Measurements from ENCODE around the gene MRPL27. TPM values are rescaled to one million over a fixed set of nuclear protein-coding genes. Genes with fewer than 3 reads are reported as not detected.

MRPL27 gene
- total RNA-seq, 1 donor from 2014 or later, result 38.7 TPM

DNA sequence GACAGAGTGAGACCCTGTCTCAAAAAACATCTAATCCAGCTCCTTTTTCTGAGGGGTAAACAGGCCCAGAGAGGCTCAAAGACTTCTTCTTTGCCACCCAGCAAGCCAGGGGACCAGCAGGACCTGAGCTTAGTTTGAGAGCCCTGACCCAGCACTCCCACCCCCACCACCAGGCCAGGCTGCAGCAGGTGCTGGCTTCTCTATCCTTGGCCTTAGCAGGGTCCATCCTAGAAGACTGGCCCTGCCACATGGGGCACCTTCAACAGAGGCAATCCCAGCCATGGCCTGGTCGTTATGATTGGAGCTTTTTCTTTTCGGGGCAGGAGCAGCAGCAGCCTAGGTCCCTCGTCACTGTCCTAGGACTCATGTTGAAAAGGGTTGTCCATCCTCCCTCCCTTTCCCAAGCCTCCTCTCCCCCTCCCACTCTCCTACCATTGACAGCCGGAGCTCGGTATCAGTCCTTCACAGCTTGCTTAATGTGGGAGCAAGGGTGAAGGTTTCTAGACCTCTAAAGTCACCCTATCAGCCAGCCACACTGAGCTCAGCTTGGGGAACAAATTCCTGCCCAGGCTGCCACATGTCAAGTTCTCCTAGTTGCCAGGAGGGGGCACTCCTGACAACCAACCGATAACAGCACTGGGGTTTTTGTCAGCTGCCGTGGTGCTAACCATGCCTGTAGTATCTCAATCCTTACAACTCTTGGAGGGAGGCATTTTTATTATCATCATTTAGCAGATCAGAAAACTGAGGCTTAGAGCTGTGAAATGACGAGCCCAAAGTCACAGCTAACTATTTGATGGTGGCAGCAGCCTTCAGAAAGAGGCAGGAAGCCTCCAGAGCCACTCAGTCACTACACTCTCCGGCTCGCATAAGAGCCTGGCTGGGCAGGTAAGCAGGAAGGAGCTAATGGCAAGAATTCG lies 11.2 kb downstream of the MRPL27 start:
- peak; percentile 63 to 76 for DNase-seq (ENCODE audit: low spot score in 2 of 2)
- FAIRE-seq, result no peak

- DNase-seq (ENCODE audit: low spot score in 2 of 2) (no peak), FAIRE-seq (no peak)
Observed at GRCh38 chr17:50360486-50361115, 12.4 kb downstream of the MRPL27 start.

GRCh38 chr17:50359998-50360461 lies 13.0 kb downstream of the MRPL27 start:
- FAIRE-seq, result no peak
- no peak for DNase-seq (ENCODE audit: low spot score in 2 of 2)

- FAIRE-seq, result no peak
Observed at GRCh38 chr17:50359005-50359699, 13.8 kb downstream of the MRPL27 start.

GRCh38 chr17:50358177-50358576 lies 14.8 kb downstream of the MRPL27 start:
- FAIRE-seq (no peak), DNase-seq (ENCODE audit: low spot score in 2 of 2) (no peak)

More at GRCh38 chr17:50359005-50359699, 13.8 kb downstream of the MRPL27 start:
- no peak for DNase-seq (ENCODE audit: low spot score in 2 of 2)

DNA sequence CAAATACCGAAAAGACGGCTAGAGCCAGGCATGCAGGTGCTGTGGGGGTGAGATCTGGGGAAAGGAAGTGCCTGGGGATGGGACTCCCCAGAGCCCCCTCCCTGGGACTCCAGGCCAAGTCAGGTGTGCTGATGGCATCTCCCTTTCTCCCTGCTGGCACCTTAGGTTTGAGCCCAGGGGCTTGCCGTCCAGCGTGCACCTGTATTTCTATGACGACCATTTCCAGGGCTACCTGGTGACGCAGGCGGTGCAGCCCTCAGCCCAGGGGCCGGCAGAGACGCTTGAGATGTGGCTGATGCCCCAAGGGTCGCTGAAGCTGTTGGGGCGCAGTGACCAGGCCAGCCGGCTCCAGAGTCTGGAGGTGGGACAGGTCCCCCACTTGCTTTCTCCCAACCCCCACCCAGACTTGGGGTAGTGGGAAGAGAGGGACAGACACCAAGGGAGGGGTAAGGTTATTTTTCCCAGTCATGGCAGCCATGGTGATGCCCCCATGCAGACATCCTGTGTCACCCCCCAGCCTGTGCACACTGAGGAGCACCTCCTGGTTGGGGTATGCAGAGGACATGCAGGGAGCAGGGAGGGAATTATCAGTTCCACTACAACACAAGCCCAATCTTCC lies 16.0 kb downstream of the MRPL27 start:
- FAIRE-seq, result no peak

GRCh38 chr17:50356418-50356817 lies 16.6 kb downstream of the MRPL27 start:
- DNase-seq (ENCODE audit: low spot score in 2 of 2) (no peak), FAIRE-seq (no peak)

More for the DNA sequence above, 16.0 kb downstream of the MRPL27 start:
- no peak for DNase-seq (ENCODE audit: low spot score in 2 of 2)

- DNase-seq (ENCODE audit: low spot score in 2 of 2) (no peak), FAIRE-seq (no peak)
Observed at GRCh38 chr17:50355701-50356341, 17.2 kb downstream of the MRPL27 start.

DNA sequence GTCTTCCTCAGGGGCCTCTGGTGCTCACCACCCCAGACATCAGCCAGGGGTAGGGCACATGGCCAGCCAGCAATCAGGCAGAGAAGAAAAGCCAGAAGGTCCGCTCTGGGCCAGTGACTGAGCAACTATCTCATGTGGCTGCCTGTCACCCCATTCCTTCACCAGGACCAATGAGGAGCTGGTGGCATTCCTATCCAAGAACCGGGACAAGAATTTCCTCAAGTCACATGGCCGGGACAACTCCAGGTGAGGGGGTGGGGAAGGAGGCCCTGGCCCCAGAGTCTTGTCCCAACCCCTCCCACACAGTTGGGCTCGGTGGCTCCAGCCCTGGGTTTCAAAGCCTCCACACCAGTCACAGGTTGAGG lies 17.7 kb downstream of the MRPL27 start:
- FAIRE-seq (no peak), DNase-seq (ENCODE audit: low spot score in 2 of 2) (no peak)

GRCh38 chr17:50354776-50355175 lies 18.2 kb downstream of the MRPL27 start:
- DNase-seq (ENCODE audit: low spot score in 2 of 2), result no peak

GRCh38 chr17:50354198-50354597 lies 18.8 kb downstream of the MRPL27 start:
- FAIRE-seq, result no peak
- DNase-seq (ENCODE audit: low spot score in 2 of 2), result no peak

More at GRCh38 chr17:50354776-50355175, 18.2 kb downstream of the MRPL27 start:
- FAIRE-seq, result no peak

DNA sequence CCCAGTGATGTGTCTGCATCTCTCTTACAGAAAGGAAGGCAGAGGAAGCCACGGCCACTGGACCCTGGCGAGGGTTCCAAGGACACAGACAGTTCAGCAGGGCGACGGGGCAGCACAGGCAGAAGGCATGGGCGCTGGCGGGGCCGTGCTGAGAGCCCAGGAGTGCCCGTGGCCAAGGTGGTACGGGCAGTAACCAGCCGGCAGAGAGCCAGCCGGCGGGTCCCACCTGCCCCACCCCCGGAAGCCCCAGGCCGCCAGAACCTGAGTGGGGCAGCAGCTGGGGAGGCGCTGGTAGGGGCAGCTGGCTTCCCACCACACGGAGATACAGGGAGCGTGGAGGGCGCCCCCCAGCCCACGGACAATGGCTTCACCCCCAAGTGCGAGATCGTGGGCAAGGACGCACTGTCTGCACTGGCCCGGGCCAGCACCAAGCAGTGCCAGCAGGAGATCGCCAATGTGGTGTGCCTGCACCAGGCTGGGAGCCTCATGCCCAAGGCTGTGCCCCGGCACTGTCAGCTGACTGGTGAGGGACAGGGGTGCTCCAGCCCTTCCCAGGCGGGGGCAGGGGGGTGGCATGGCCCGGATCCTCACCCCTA lies 19.3 kb downstream of the MRPL27 start:
- DNase-seq (ENCODE audit: low spot score in 2 of 2), result no peak
- FAIRE-seq, result no peak

GRCh38 chr17:50352693-50353599 lies 20.0 kb downstream of the MRPL27 start:
- FAIRE-seq (no peak), DNase-seq (ENCODE audit: low spot score in 2 of 2) (no peak)

DNA sequence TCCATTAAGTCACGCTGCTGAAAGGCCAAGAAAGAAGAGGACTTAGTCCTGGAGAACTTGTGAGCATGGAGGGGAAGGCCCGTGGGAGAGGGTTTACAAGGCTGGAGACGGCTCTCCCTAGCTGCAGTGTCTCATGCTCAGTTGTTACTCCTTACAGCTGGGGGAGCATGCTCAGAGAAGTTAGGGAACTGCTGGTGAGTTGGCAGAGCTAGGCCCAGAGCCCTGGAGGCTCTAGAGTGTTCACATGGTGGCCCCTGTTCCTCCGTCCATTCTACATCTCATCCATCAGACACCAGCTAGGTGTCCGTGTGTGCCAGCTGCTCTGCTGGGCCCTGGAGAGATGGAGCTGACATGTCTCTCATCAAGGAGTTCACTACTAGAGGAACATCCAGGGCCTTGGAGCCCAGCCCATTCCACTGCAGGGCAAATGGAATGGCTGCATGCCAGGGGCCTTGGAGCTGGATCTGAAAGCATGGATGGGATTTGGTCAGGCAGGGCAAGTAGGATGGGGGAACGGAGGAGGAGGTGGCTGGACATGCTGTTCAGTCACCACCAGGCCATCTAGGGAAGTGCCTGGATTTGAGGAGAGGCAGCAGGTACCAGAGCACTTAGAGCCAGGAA lies 20.8 kb downstream of the MRPL27 start:
- no peak for FAIRE-seq

GRCh38 chr17:50350733-50351132 lies 22.3 kb downstream of the MRPL27 start:
- FAIRE-seq (no peak), DNase-seq (ENCODE audit: low spot score in 2 of 2) (no peak)

More for the DNA sequence above, 20.8 kb downstream of the MRPL27 start:
- DNase-seq (ENCODE audit: low spot score in 2 of 2), result no peak

- DNase-seq (ENCODE audit: low spot score in 2 of 2) (no peak), FAIRE-seq (no peak)
Observed at GRCh38 chr17:50349243-50349600, 23.8 kb downstream of the MRPL27 start.

- FAIRE-seq (no peak), DNase-seq (ENCODE audit: low spot score in 2 of 2) (no peak)
Observed at GRCh38 chr17:50348522-50349242, 24.3 kb downstream of the MRPL27 start.

GRCh38 chr17:50347894-50348291 lies 25.1 kb downstream of the MRPL27 start:
- no peak for FAIRE-seq
- DNase-seq (ENCODE audit: low spot score in 2 of 2), result no peak

Data from frontal cortex (tissue), 4 donors.